GM23338 (cell line): ENCODE results near the gene BCCIP.

Experiments
- CTCF ChIP-seq, 2 experiments: fragments of 200-600 bp in 1 of 2; sonication (generic) in 1 of 2; conservative IDR thresholded peaks; 2 replicates each; pipeline versions ENCODE4 v1.5.1 to v1.6.1; 2016 to 2017; ENCODE audit warnings: antibody characterized with exemption in 2 of 2, low read depth in 2 of 2, mild to moderate bottlenecking in 2 of 2, moderate library complexity in 1 of 2
- POLR2AphosphoS5 ChIP-seq: IDR thresholded peaks from 2 replicates; pipeline ENCODE4 v1.6.1; 2016; ENCODE audit warnings: antibody characterized with exemption, low read depth
- TF ChIP-seq, protein P1 (sequence below): IDR thresholded peaks from one replicate; pipeline ENCODE4 v1.6.1; 2018; ENCODE audit warnings: antibody characterized with exemption; ENCODE audit not compliant: unreplicated experiment

- TF ChIP-seq CTCF (conservative IDR thresholded peaks at IDR 0.05; ENCODE audit: low read depth in 2 of 2) (no peak), POLR2AphosphoS5 (no peak)
- TF ChIP-seq, protein P1, sequence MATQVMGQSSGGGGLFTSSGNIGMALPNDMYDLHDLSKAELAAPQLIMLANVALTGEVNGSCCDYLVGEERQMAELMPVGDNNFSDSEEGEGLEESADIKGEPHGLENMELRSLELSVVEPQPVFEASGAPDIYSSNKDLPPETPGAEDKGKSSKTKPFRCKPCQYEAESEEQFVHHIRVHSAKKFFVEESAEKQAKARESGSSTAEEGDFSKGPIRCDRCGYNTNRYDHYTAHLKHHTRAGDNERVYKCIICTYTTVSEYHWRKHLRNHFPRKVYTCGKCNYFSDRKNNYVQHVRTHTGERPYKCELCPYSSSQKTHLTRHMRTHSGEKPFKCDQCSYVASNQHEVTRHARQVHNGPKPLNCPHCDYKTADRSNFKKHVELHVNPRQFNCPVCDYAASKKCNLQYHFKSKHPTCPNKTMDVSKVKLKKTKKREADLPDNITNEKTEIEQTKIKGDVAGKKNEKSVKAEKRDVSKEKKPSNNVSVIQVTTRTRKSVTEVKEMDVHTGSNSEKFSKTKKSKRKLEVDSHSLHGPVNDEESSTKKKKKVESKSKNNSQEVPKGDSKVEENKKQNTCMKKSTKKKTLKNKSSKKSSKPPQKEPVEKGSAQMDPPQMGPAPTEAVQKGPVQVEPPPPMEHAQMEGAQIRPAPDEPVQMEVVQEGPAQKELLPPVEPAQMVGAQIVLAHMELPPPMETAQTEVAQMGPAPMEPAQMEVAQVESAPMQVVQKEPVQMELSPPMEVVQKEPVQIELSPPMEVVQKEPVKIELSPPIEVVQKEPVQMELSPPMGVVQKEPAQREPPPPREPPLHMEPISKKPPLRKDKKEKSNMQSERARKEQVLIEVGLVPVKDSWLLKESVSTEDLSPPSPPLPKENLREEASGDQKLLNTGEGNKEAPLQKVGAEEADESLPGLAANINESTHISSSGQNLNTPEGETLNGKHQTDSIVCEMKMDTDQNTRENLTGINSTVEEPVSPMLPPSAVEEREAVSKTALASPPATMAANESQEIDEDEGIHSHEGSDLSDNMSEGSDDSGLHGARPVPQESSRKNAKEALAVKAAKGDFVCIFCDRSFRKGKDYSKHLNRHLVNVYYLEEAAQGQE, result no peak
Observed at GRCh38 chr10:125797424-125797823, 25.9 kb upstream of the BCCIP start.
